MCF 10A (cell line): ENCODE data around the gene MEF2D. TPM values are rescaled to one million over a fixed set of nuclear protein-coding genes. Genes with fewer than 3 reads are reported as not detected.

Experiments used
- BruUV-seq: library from RNA; stranded (reverse); fragments of 400-500 nt; replicated peaks from 2 replicates; lab custom pipeline; 2021; lab: Mats Ljungman, UMichigan
- CTCF ChIA-PET: fragments of 300-600 bp; sonication (Branson Sonifier 250); formaldehyde crosslinking; extraction: SDS; loops from one replicate; lab custom pipeline; 2021; ENCODE audit warnings: antibody characterized with exemption, inconsistent platforms; lab: Yijun Ruan, JAX
- POLR2A ChIA-PET: fragments of 300-600, 350-650 bp; sonication (Branson Sonifier 250); formaldehyde crosslinking; extraction: SDS; loops from one replicate; lab custom pipeline; 2020; ENCODE audit warnings: antibody characterized with exemption, inconsistent platforms; lab: Yijun Ruan, JAX
- DNase-seq: peaks from one replicate; pipeline ENCODE4 v3.0.0-alpha.2; 2018; ENCODE audit not compliant: unreplicated experiment
- H3K27ac Mint-ChIP-seq: one replicate; pipeline ENCODE4 v1.8.0; 2022; ENCODE audit warnings: mild to moderate bottlenecking, low read depth, mixed read lengths; ENCODE audit not compliant: unreplicated experiment
- H3K27me3 Mint-ChIP-seq: one replicate; pipeline ENCODE4 v1.8.0; 2022; ENCODE audit warnings: mixed read lengths; ENCODE audit not compliant: insufficient read depth, unreplicated experiment
- H3K36me3 Mint-ChIP-seq: one replicate; pipeline ENCODE4 v1.8.0; 2022; ENCODE audit warnings: mild to moderate bottlenecking, moderate library complexity, mixed read lengths; ENCODE audit not compliant: insufficient read depth, unreplicated experiment
- H3K4me1 Mint-ChIP-seq: one replicate; pipeline ENCODE4 v1.8.0; 2022; ENCODE audit warnings: mixed read lengths; ENCODE audit not compliant: insufficient read depth, unreplicated experiment
- H3K4me3 Mint-ChIP-seq: one replicate; pipeline ENCODE4 v1.8.0; 2022; ENCODE audit warnings: mild to moderate bottlenecking, moderate library complexity, mixed read lengths; ENCODE audit not compliant: unreplicated experiment
- H3K9me3 Mint-ChIP-seq: one replicate; pipeline ENCODE4 v1.8.0; 2022; ENCODE audit warnings: mixed read lengths; ENCODE audit not compliant: unreplicated experiment
- intact Hi-C: fragments of 100-400 bp; cut with micrococcal nuclease; formaldehyde crosslinking; loops from 2 replicates; pipeline ENCODE4 v1.14.1; 2022
- total RNA-seq: library from RNA; stranded (reverse); gene quantifications from 2 replicates; pipeline ENCODE4 v1.2.3, GENCODE V29; 2022
- TF ChIP-seq, protein P1 (sequence below): fragments of 200-600 bp; IDR thresholded peaks from one replicate; pipeline ENCODE4 v1.8.0; 2022; ENCODE audit warnings: antibody characterized with exemption, mild to moderate bottlenecking; ENCODE audit not compliant: unreplicated experiment

The MEF2D gene
- total RNA-seq, 1 experiment from 2014 or later, result 113 TPM

DNA sequence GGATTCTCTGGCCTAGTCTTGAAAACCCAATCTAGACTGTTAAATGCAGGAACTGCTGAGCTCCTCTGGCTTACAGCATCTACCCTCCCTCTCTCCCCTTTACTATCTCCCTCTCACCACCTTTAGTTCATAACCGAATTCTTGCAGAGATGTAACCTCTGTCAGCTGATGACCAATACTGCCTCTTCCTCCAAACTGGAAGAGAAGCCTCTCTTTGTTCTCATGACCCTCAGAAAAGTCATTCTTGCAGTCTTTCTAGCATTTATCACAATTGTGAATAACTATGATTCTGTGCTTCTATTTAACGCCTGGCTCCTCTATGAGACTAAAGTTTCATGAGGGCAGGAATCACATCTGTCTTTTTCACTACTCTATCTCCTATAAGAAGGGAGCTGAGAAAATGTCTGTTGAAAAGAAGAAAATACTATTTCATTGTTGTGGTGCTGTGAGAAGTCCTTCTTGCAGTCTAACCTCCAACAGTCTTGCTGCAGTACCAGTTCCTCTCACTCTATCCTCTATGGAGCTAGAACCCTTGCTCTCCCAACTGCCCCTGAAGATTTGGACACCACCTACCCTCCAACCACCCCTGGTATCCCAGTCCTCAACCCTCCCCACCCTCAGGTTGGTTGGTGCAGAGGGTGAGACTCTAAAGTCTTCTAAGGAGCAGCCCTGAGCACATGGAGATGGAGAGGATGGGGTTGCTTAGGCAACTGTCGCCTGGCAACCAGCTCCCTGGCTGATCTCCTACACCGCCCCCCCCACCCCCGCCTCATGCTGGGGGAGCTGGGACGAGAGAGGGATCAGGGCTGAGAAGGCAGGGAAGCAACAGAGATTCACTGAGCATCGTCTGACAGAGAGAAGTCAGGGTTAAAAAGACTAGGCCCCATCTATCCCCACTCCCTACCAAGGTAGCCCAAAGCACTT is 13.9 kb downstream of the MEF2D start:
- Mint-ChIP-seq H3K4me3 (no peak overlapping the region), H3K4me1 (peaks cover 66% of the 10 kb centered on the region), H3K27me3 (no peaks in the 10 kb centered on the region), H3K9me3 (peaks cover 7% of the 10 kb centered on the region), H3K27ac (peak overlapping the region; percentile 74), H3K36me3 (peaks cover 27% of the 10 kb centered on the region)
- ChIA-PET POLR2A (interaction anchor here (1.3 to 4.8 kb wide), 2 partner anchors 13 to 114 kb away, joined by 3 to 33 read pairs; partner anchors contain the start of gene MEF2D), CTCF (interaction anchor here (0.6 to 8.2 kb wide), 8 partner anchors 11 to 270 kb away, joined by 3 to 83 read pairs (median 4); partner anchors contain the start of gene MEF2D)
- intact Hi-C loops, result no loop called here
- no peak for DNase-seq
- TF ChIP-seq, protein P1, sequence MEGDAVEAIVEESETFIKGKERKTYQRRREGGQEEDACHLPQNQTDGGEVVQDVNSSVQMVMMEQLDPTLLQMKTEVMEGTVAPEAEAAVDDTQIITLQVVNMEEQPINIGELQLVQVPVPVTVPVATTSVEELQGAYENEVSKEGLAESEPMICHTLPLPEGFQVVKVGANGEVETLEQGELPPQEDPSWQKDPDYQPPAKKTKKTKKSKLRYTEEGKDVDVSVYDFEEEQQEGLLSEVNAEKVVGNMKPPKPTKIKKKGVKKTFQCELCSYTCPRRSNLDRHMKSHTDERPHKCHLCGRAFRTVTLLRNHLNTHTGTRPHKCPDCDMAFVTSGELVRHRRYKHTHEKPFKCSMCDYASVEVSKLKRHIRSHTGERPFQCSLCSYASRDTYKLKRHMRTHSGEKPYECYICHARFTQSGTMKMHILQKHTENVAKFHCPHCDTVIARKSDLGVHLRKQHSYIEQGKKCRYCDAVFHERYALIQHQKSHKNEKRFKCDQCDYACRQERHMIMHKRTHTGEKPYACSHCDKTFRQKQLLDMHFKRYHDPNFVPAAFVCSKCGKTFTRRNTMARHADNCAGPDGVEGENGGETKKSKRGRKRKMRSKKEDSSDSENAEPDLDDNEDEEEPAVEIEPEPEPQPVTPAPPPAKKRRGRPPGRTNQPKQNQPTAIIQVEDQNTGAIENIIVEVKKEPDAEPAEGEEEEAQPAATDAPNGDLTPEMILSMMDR, result no peak
- BruUV-seq, result no TSS peak

DNA sequence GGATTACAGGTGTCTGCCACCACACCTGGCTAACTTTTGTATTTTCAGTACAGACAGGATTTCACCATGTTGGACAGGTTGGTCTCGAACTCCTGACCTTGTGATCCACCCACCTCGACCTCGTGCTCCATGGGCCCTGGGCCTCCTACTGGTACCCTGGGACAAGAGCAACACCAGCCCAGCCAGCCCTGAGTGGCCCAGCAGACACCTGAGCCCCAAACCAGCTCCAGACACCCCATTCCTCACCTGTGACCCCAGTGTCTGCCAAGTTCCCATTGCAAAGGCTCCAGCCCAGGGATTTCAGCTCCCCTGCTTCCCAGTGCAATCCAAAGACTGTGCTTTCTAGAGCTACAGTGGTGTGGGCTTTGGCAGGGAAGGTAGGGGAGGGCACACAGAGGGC is 14.6 kb downstream of the MEF2D start:
- peaks cover 32% of the 10 kb centered on the region for H3K36me3 Mint-ChIP-seq
- TF ChIP-seq, protein P1, result no peak
- intact Hi-C loops, result no loop called here
- DNase-seq, result no peak
- no peaks in the 10 kb centered on the region for H3K27me3 Mint-ChIP-seq
- peaks cover 61% of the 10 kb centered on the region for H3K4me1 Mint-ChIP-seq
- no TSS peak for BruUV-seq
- CTCF ChIA-PET, result interaction anchor here (0.6 to 8.2 kb wide), 11 partner anchors 12 to 270 kb away, joined by 3 to 83 read pairs (median 4); partner anchors contain the start of gene MEF2D
- no peak overlapping the region for H3K4me3 Mint-ChIP-seq
- H3K27ac Mint-ChIP-seq, result no peak overlapping the region
- POLR2A ChIA-PET, result interaction anchor here (1.3 to 4.8 kb wide), 3 partner anchors 14 to 115 kb away, joined by 3 to 33 read pairs (median 3); partner anchors contain the start of gene MEF2D
- H3K9me3 Mint-ChIP-seq, result peaks cover 7% of the 10 kb centered on the region

- peaks cover 55% of the 10 kb centered on the region for H3K4me1 Mint-ChIP-seq
- no peak overlapping the region for H3K4me3 Mint-ChIP-seq
- intact Hi-C loops, result no loop called here
- CTCF ChIA-PET, result interaction anchor here (0.6 to 8.2 kb wide), 15 partner anchors 10 to 330 kb away, joined by 3 to 83 read pairs (median 4); partner anchors contain the start of gene MEF2D
- POLR2A ChIA-PET, result interaction anchor here (0.6 to 4.8 kb wide), 6 partner anchors 11 to 546 kb away, joined by 3 to 33 read pairs (median 3); partner anchors contain the start of gene MEF2D
- H3K9me3 Mint-ChIP-seq, result peaks cover 7% of the 10 kb centered on the region
- H3K27ac Mint-ChIP-seq, result peak overlapping the region; percentile 76
- no TSS peak for BruUV-seq
- TF ChIP-seq, protein P1, result no peak
- no peak for DNase-seq
- H3K36me3 Mint-ChIP-seq, result peaks cover 46% of the 10 kb centered on the region
- no peaks in the 10 kb centered on the region for H3K27me3 Mint-ChIP-seq
Measured at GRCh38 chr1:156484480-156485058, 16.0 kb downstream of the MEF2D start.
